Measurements from ENCODE around the gene ZNF664. TPM values are rescaled to one million over a fixed set of nuclear protein-coding genes. Genes with fewer than 3 reads are reported as not detected.

ZNF664 gene
- total RNA-seq, 1 donor from 2014 or later: 27.7 TPM

- H3K27ac ChIP-seq: no peak overlapping the region
- H3K9me3 ChIP-seq: no peaks in the 10 kb centered on the region
- TF ChIP-seq CTCF (IDR thresholded peaks at IDR 0.05): no peak
- H3K4me3 ChIP-seq: no peak overlapping the region
- peaks cover 0 to 4% of the 10 kb centered on the region in 2 donors for H3K4me1 ChIP-seq
- H3K27me3 ChIP-seq: no peaks in the 10 kb centered on the region
- intact Hi-C loops (cut with DNase I): no loop called here
- no peak for DNase-seq (ENCODE audit: low spot score in 2 of 2)
- H3K36me3 ChIP-seq: peaks cover 0 to 9% of the 10 kb centered on the region in 2 donors
Measured at GRCh38 chr12:123963821-123964220, 9.2 kb upstream of the ZNF664 start.

DNA sequence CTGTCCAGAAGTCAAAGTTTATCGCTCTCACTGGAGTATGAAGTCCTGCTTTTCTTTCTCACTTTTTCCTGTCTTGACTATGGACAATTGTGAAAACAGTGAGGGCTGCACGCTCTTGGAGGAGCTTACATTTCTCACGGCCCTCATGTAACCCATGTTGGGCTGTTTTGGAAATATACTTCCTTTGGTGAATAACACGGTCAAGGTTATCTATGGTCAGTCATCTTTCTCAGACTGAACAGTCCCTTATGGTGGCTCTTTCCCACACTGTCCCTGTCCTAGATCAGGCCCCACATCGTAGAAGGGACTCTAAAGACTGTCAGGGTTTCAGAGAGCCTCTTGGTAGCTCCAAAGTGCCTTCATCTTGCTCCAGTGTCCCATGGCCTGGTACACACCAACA lies 7.6 kb upstream of the ZNF664 start:
- no peak overlapping the region for H3K27ac ChIP-seq
- peaks cover 0 to 9% of the 10 kb centered on the region in 2 donors for H3K36me3 ChIP-seq
- TF ChIP-seq CTCF (IDR thresholded peaks at IDR 0.05): no peak
- peaks cover 4 to 11% of the 10 kb centered on the region in 2 donors for H3K4me1 ChIP-seq
- no peak for DNase-seq (ENCODE audit: low spot score in 2 of 2)
- intact Hi-C loops (cut with DNase I): no loop called here
- H3K9me3 ChIP-seq: no peaks in the 10 kb centered on the region
- no peak overlapping the region for H3K4me3 ChIP-seq
- no peaks in the 10 kb centered on the region for H3K27me3 ChIP-seq

GRCh38 chr12:123966596-123966995 lies 6.4 kb upstream of the ZNF664 start:
- Histone ChIP-seq H3K9me3 (no peaks in the 10 kb centered on the region), H3K36me3 (peaks cover 0 to 9% of the 10 kb centered on the region in 2 donors), H3K4me1 (peaks cover 4 to 16% of the 10 kb centered on the region in 2 donors), H3K4me3 (no peak overlapping the region), H3K27ac (no peak overlapping the region), H3K27me3 (no peaks in the 10 kb centered on the region)
- no peak for DNase-seq (ENCODE audit: low spot score in 2 of 2)
- intact Hi-C loops (cut with DNase I): no loop called here
- no peak for TF ChIP-seq CTCF (IDR thresholded peaks at IDR 0.05)

GRCh38 chr12:123967121-123967586 lies 5.9 kb upstream of the ZNF664 start:
- intact Hi-C loops (cut with DNase I): no loop called here
- no peak for DNase-seq (ENCODE audit: low spot score in 2 of 2)

GRCh38 chr12:123971449-123971769 lies 1.6 kb upstream of the ZNF664 start:
- no peak for DNase-seq (ENCODE audit: low spot score in 2 of 2)
- Histone ChIP-seq H3K4me1 (peaks cover 4 to 25% of the 10 kb centered on the region in 2 donors), H3K27me3 (no peaks in the 10 kb centered on the region), H3K36me3 (peaks cover 0 to 5% of the 10 kb centered on the region in 2 donors), H3K4me3 (peak overlapping the region; percentile 72 to 91), H3K9me3 (no peaks in the 10 kb centered on the region), H3K27ac (peak overlapping the region; percentile 97)
- TF ChIP-seq CTCF (IDR thresholded peaks at IDR 0.05): no peak
- intact Hi-C loops (cut with DNase I): loop anchor here (5.0 kb wide), 3 partner anchors 214 to 1744 kb away; partner anchors contain the start of genes DIABLO and NCOR2

More at GRCh38 chr12:123967121-123967586, 5.9 kb upstream of the ZNF664 start:
- H3K9me3 ChIP-seq: no peaks in the 10 kb centered on the region
- H3K27ac ChIP-seq: no peak overlapping the region
- H3K4me1 ChIP-seq: peaks cover 4 to 16% of the 10 kb centered on the region in 2 donors
- no peak overlapping the region for H3K4me3 ChIP-seq
- H3K27me3 ChIP-seq: no peaks in the 10 kb centered on the region
- TF ChIP-seq CTCF (IDR thresholded peaks at IDR 0.05): no peak
- peaks cover 0 to 9% of the 10 kb centered on the region in 2 donors for H3K36me3 ChIP-seq

Data from ascending aorta (tissue), 2 donors.